GM12878 (cell line): Measurements from ENCODE around the gene TAF9B. TPM values are rescaled to one million over a fixed set of nuclear protein-coding genes. Genes with fewer than 3 reads are reported as not detected.

Source experiments
- ATAC-seq: fragments of 200-7000 bp; cut with Tn5 transposase; 3 replicates; pipeline ENCODE4 v1.9.1; 2020; ENCODE audit warnings: mild to moderate bottlenecking, moderate library complexity
- BruUV-seq: library from RNA; stranded (reverse); fragments of 400-500 nt; replicated peaks from 2 replicates; lab custom pipeline; 2021; lab: Mats Ljungman, UMichigan
- CTCF ChIA-PET: fragments of 300-600 bp; sonication (Branson Sonifier 250); formaldehyde crosslinking; extraction: SDS; loops from one replicate; lab custom pipeline; 2021; ENCODE audit warnings: inconsistent platforms; lab: Yijun Ruan, JAX
- POLR2A ChIA-PET: fragments of 350-600 bp; formaldehyde crosslinking; extraction: SDS; loops from one replicate; lab custom pipeline; 2021; ENCODE audit warnings: inconsistent platforms; lab: Charles Lee
- RAD21 ChIA-PET: fragments of 300-600 bp; sonication (Branson Sonifier 250); formaldehyde crosslinking; loops from one replicate; lab custom pipeline; 2023; ENCODE audit warnings: antibody characterized with exemption; ENCODE audit not compliant: unreplicated experiment; lab: Charles Lee
- SMC1A ChIA-PET: fragments of 300-600 bp; sonication (Branson Sonifier 250); formaldehyde crosslinking; loops from one replicate; lab custom pipeline; 2023; ENCODE audit not compliant: unreplicated experiment, uncharacterized antibody; lab: Charles Lee
- DNase-seq: peaks from one replicate; pipeline ENCODE4 v3.0.0-alpha.2; 2011; ENCODE audit warnings: low read depth, low spot score
- FAIRE-seq: peaks from 3 replicates; lab custom pipeline; 2011; peaks lifted over from hg19 to GRCh38; lab: Jason Lieb, UNC
- H2AFZ ChIP-seq: 2 replicates; pipeline ENCODE4 v1.6.0; 2011; ENCODE audit warnings: low read depth, low read length, control low read depth; ENCODE audit not compliant: control insufficient read depth
- H3K27ac ChIP-seq: 2 replicates; pipeline ENCODE4 v1.5.1; 2011; ENCODE audit warnings: control low read depth; ENCODE audit not compliant: control insufficient read depth, insufficient read depth
- H3K27me3 ChIP-seq, 2 experiments: replicated peaks in 1 of 2; 2 replicates each; pipeline versions ENCODE4 v1.6.0 to v1.6.1; 2011; ENCODE audit warnings: low read length in 1 of 2; ENCODE audit not compliant: control insufficient read depth in 2 of 2, insufficient read depth in 2 of 2
- H3K36me3 ChIP-seq, 2 experiments: 2 replicates each; pipeline ENCODE4 v1.5.1; 2011; ENCODE audit warnings: low read length in 1 of 2; ENCODE audit not compliant: control insufficient read depth in 2 of 2, insufficient read depth in 2 of 2
- H3K4me1 ChIP-seq: 2 replicates; pipeline ENCODE4 v1.6.1; 2011; ENCODE audit warnings: mild to moderate bottlenecking, low read length, moderate library complexity, mixed read lengths; ENCODE audit not compliant: control insufficient read depth, insufficient read depth
- H3K4me2 ChIP-seq: 2 replicates; pipeline ENCODE4 v1.6.0; 2011; ENCODE audit warnings: control low read depth; ENCODE audit not compliant: control insufficient read depth, insufficient read depth
- H3K4me3 ChIP-seq: fragments of 200-600 bp; sonication (generic); 2 replicates; pipeline ENCODE4 v1.5.1; 2016
- H3K79me2 ChIP-seq: 2 replicates; pipeline ENCODE4 v1.6.0; 2011; ENCODE audit warnings: low read length; ENCODE audit not compliant: control insufficient read depth, insufficient read depth
- H3K9ac ChIP-seq: 2 replicates; pipeline ENCODE4 v1.8.0; 2011; ENCODE audit warnings: low read length, control low read depth, mixed read lengths; ENCODE audit not compliant: control insufficient read depth, insufficient read depth
- H3K9me3 ChIP-seq: replicated peaks from 3 replicates; pipeline ENCODE4 v1.5.1; 2011; ENCODE audit warnings: mild to moderate bottlenecking, low read length; ENCODE audit not compliant: control insufficient read depth, insufficient read depth
- H4K20me1 ChIP-seq: 2 replicates; pipeline ENCODE4 v1.6.0; 2011; ENCODE audit not compliant: control insufficient read depth, insufficient read depth
- CEBPB ChIP-seq, 2 experiments: fragments of 150-350 bp in 1 of 2; IDR thresholded peaks; 2 replicates each; pipeline ENCODE4 v1.6.1; 2012 to 2014; ENCODE audit warnings: low read depth in 2 of 2, low read length in 2 of 2, borderline replicate concordance in 1 of 2, inconsistent platforms in 1 of 2
- CHD2 ChIP-seq: IDR thresholded peaks from 2 replicates; pipeline ENCODE4 v1.6.1; 2011; ENCODE audit warnings: low read depth, low read length, improper control_type of control experiment, borderline replicate concordance
- IKZF1 ChIP-seq: fragments of 450-650 bp; conservative IDR thresholded peaks from 2 replicates; pipeline ENCODE4 v1.6.1; 2017; ENCODE audit warnings: antibody characterized with exemption, mild to moderate bottlenecking
- KLF5 ChIP-seq: fragments of 450-650 bp; IDR thresholded peaks from 2 replicates; pipeline ENCODE4 v1.6.1; 2014; ENCODE audit warnings: mild to moderate bottlenecking; ENCODE audit not compliant: partially characterized antibody
- NFYA ChIP-seq: IDR thresholded peaks from 2 replicates; pipeline ENCODE4 v1.6.1; 2011; ENCODE audit warnings: low read depth, mild to moderate bottlenecking, low read length, improper control_type of control experiment, borderline replicate concordance
- RELA ChIP-seq: fragments of 450-650 bp; IDR thresholded peaks from 2 replicates; pipeline ENCODE4 v1.8.0; 2014; ENCODE audit warnings: borderline replicate concordance; ENCODE audit not compliant: partially characterized antibody
- in situ Hi-C: fragments of 300-500 bp; cut with MboI; formaldehyde crosslinking; loops from 9 replicates; pipeline ENCODE4 v1.14.3; 2018; ENCODE audit warnings: mixed read lengths
- intact Hi-C: fragments of 100-400 bp; cut with micrococcal nuclease; formaldehyde crosslinking; loops from one replicate; pipeline ENCODE4 v1.14.2; 2022; ENCODE audit not compliant: unreplicated experiment
- polyA plus RNA-seq, 11 experiments: library from polyadenylated mRNA; depleted of rRNA in 4 of 11; unstranded in 6 of 11; stranded (reverse) in 5 of 11; fragments of >200 nt; fragmentation: Nextera tagmentation in 4 of 11; fragmentation: Illumina TruSeq in 1 of 11; extraction: Ambion mirVana in 4 of 11; extraction: Trizol in 1 of 11; gene quantifications; 1 replicate in 1 of 11; 2 replicates in 10 of 11; pipeline versions ENCODE4 v1.2.1 to v1.2.3, GENCODE V29; 2011 to 2016; ENCODE audit warnings: inconsistent platforms in 2 of 11, missing spikeins in 2 of 11, low read depth in 1 of 11
- total RNA-seq, 4 experiments: library from RNA; depleted of rRNA in 3 of 4; stranded (reverse); fragments of >200 nt in 3 of 4; fragmentation: Illumina TruSeq in 1 of 4; extraction: Trizol in 1 of 4; gene quantifications; 2 replicates each; pipeline versions ENCODE4 v1.2.1 to v1.2.3, GENCODE V29; 2013 to 2021
- TF ChIP-seq, protein P1 (sequence below): fragments of 450-650 bp; IDR thresholded peaks from 2 replicates; pipeline ENCODE4 v1.6.1; 2017; ENCODE audit warnings: borderline replicate concordance
- TF ChIP-seq, protein P2 (sequence below): fragments of 450-650 bp; IDR thresholded peaks from 2 replicates; pipeline ENCODE4 v1.6.1; 2017; ENCODE audit warnings: mild to moderate bottlenecking, moderate library complexity
- TF ChIP-seq, protein P3 (sequence below): fragments of 450-650 bp; IDR thresholded peaks from 2 replicates; pipeline ENCODE4 v1.6.1; 2017; ENCODE audit warnings: mild to moderate bottlenecking, moderate library complexity

The TAF9B gene
- total and polyA plus RNA-seq, 10 of the 15 experiments (the other 5 are each of a cell fraction or from before 2014, with no cell fraction given): 14.9 to 42.5 (median 22.3) TPM

DNA sequence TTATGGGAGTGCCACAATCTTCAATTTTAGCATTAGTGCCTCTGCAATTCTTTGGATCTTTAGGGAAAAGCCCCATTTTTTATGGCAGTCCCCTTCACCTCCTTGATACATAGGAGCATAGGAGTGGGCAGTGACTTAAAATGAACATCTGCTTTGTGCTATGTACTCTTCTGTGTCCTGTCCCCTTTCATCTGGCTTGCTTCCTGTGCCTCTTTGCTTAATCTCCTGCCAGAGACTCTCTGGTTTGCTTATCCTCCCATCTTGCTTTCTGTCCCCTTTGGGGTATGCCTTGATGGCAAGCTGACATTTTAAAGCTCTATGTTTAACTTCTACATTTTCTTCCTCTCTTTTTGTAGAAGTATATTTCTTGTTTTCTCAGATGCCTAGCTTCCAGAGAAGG, 23.1 kb downstream of the TAF9B start:
- FAIRE-seq (no peak), DNase-seq (no peak), ATAC-seq (no peak)
- RAD21 ChIA-PET: no interaction called here
- SMC1A ChIA-PET: interaction anchor here (1.4 to 2.4 kb wide), 2 partner anchors 11 to 12 kb away, joined by 3 to 8 read pairs; no protein-coding TSS in a partner anchor
- CTCF ChIA-PET: interaction anchor here (1.3 to 1.7 kb wide), 2 partner anchors 10 to 186 kb away, joined by 3 to 4 read pairs; no protein-coding TSS in a partner anchor
- Histone ChIP-seq H3K4me2 (no peak overlapping the region), H3K27me3 (no peaks in the 10 kb centered on the region), H3K27ac (no peak overlapping the region), H3K79me2 (peaks cover 77% of the 10 kb centered on the region), H2AFZ (no peak overlapping the region), H3K9me3 (no peaks in the 10 kb centered on the region; the same call in 2 of the 3 replicates), H3K9ac (no peak overlapping the region), H3K4me3 (no peak overlapping the region), H4K20me1 (peaks cover 3% of the 10 kb centered on the region; the same call in 1 of the 2 replicates), H3K36me3 (peaks cover 2 to 42% of the 10 kb centered on the region in 2 experiments), H3K4me1 (no peaks in the 10 kb centered on the region)
- intact Hi-C loops: no loop called here
- BruUV-seq: no TSS peak
- TF ChIP-seq NFYA (no peak), IKZF1 (no peak), CEBPB (IDR thresholded peaks at IDR 0.05; ENCODE audit: borderline replicate concordance in 1 of 2, low read depth in 2 of 2, low read length in 2 of 2) (no peak), CHD2 (no peak), RELA (no peak), KLF5 (no peak)
- TF ChIP-seq, protein P1, sequence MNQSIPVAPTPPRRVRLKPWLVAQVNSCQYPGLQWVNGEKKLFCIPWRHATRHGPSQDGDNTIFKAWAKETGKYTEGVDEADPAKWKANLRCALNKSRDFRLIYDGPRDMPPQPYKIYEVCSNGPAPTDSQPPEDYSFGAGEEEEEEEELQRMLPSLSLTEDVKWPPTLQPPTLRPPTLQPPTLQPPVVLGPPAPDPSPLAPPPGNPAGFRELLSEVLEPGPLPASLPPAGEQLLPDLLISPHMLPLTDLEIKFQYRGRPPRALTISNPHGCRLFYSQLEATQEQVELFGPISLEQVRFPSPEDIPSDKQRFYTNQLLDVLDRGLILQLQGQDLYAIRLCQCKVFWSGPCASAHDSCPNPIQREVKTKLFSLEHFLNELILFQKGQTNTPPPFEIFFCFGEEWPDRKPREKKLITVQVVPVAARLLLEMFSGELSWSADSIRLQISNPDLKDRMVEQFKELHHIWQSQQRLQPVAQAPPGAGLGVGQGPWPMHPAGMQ: no peak
- TF ChIP-seq, protein P2, sequence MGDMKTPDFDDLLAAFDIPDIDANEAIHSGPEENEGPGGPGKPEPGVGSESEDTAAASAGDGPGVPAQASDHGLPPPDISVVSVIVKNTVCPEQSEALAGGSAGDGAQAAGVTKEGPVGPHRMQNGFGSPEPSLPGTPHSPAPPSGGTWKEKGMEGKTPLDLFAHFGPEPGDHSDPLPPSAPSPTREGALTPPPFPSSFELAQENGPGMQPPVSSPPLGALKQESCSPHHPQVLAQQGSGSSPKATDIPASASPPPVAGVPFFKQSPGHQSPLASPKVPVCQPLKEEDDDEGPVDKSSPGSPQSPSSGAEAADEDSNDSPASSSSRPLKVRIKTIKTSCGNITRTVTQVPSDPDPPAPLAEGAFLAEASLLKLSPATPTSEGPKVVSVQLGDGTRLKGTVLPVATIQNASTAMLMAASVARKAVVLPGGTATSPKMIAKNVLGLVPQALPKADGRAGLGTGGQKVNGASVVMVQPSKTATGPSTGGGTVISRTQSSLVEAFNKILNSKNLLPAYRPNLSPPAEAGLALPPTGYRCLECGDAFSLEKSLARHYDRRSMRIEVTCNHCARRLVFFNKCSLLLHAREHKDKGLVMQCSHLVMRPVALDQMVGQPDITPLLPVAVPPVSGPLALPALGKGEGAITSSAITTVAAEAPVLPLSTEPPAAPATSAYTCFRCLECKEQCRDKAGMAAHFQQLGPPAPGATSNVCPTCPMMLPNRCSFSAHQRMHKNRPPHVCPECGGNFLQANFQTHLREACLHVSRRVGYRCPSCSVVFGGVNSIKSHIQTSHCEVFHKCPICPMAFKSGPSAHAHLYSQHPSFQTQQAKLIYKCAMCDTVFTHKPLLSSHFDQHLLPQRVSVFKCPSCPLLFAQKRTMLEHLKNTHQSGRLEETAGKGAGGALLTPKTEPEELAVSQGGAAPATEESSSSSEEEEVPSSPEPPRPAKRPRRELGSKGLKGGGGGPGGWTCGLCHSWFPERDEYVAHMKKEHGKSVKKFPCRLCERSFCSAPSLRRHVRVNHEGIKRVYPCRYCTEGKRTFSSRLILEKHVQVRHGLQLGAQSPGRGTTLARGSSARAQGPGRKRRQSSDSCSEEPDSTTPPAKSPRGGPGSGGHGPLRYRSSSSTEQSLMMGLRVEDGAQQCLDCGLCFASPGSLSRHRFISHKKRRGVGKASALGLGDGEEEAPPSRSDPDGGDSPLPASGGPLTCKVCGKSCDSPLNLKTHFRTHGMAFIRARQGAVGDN: no peak
- TF ChIP-seq, protein P3, sequence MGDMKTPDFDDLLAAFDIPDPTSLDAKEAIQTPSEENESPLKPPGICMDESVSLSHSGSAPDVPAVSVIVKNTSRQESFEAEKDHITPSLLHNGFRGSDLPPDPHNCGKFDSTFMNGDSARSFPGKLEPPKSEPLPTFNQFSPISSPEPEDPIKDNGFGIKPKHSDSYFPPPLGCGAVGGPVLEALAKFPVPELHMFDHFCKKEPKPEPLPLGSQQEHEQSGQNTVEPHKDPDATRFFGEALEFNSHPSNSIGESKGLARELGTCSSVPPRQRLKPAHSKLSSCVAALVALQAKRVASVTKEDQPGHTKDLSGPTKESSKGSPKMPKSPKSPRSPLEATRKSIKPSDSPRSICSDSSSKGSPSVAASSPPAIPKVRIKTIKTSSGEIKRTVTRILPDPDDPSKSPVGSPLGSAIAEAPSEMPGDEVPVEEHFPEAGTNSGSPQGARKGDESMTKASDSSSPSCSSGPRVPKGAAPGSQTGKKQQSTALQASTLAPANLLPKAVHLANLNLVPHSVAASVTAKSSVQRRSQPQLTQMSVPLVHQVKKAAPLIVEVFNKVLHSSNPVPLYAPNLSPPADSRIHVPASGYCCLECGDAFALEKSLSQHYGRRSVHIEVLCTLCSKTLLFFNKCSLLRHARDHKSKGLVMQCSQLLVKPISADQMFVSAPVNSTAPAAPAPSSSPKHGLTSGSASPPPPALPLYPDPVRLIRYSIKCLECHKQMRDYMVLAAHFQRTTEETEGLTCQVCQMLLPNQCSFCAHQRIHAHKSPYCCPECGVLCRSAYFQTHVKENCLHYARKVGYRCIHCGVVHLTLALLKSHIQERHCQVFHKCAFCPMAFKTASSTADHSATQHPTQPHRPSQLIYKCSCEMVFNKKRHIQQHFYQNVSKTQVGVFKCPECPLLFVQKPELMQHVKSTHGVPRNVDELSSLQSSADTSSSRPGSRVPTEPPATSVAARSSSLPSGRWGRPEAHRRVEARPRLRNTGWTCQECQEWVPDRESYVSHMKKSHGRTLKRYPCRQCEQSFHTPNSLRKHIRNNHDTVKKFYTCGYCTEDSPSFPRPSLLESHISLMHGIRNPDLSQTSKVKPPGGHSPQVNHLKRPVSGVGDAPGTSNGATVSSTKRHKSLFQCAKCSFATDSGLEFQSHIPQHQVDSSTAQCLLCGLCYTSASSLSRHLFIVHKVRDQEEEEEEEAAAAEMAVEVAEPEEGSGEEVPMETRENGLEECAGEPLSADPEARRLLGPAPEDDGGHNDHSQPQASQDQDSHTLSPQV: no peak
- in situ Hi-C loops: no loop called here
- POLR2A ChIA-PET: no interaction called here
